GM23248 (cell line): Measurements from ENCODE around the gene CCDC86.

ENCODE experiments used
- EZH2 ChIP-seq: fragments of 200-600 bp; sonication (generic); IDR thresholded peaks from 2 replicates; pipeline ENCODE4 v1.6.1; 2018; ENCODE audit warnings: antibody characterized with exemption, mild to moderate bottlenecking; ENCODE audit not compliant: insufficient read depth, poor library complexity, severe bottlenecking
- EZH2phosphoT487 ChIP-seq: fragments of 200-600 bp; sonication (generic); IDR thresholded peaks from 2 replicates; pipeline ENCODE4 v1.6.1; 2018; ENCODE audit warnings: antibody characterized with exemption, moderate library complexity, mild to moderate bottlenecking, low read depth; ENCODE audit not compliant: insufficient read depth

DNA sequence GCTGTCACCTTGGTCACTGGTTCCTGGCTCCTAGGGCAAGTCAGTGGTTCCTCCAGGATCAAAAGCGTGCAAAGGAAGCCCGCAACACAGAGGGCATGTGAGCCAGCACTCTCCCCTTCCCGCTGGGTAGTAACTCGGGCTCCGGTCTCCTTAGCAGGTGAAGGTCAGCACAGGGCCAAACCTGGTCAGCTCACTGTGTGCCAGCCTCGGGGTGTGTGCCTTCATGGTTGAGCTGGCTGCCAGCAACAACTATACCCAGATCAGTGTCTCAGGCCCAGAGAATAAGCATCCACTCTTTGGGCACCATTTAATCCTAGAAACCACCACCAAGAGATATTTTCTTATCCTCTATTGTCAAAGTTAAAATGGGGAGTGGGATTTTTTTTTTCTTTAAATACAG lies 16.1 kb upstream of the CCDC86 start:
- TF ChIP-seq EZH2 (no peak), EZH2phosphoT487 (no peak)
